Endothelial cell of umbilical vein (primary cell): ENCODE data around the gene PELI2.

ENCODE experiments used
- CTCF ChIP-seq, 2 donors: IDR thresholded peaks; 1 replicate in 1 of 2; 2 replicates in 1 of 2; pipeline ENCODE4 v1.5.1; 2011; ENCODE audit warnings: low read length in 2 of 2, mild to moderate bottlenecking in 2 of 2, moderate library complexity in 2 of 2, control low read depth in 1 of 2, inconsistent platforms in 1 of 2, low read depth in 1 of 2; ENCODE audit not compliant: insufficient read depth in 1 of 2; ENCODE audit errors: extremely low read depth in 1 of 2
- EZH2 ChIP-seq: IDR thresholded peaks from 2 replicates; pipeline ENCODE4 v1.6.1; 2012; ENCODE audit warnings: borderline replicate concordance, low read depth, mild to moderate bottlenecking, moderate library complexity, low read length, inconsistent platforms; ENCODE audit not compliant: severe bottlenecking
- POLR2A ChIP-seq: IDR thresholded peaks from 2 replicates; pipeline ENCODE4 v1.6.1; 2012; ENCODE audit warnings: low read depth, mild to moderate bottlenecking, control low read depth, low read length
- POLR2AphosphoS5 ChIP-seq: IDR thresholded peaks from 2 replicates; pipeline ENCODE4 v1.6.1; 2012; ENCODE audit warnings: low read depth, mild to moderate bottlenecking, control low read depth, low read length, moderate library complexity; ENCODE audit not compliant: insufficient read depth

- TF ChIP-seq POLR2A: no peak
- TF ChIP-seq EZH2: no peak
- no peak for TF ChIP-seq CTCF (IDR thresholded peaks at IDR 0.05; ENCODE audit: extremely low read depth in 1 of 2, insufficient read depth in 1 of 2, low read depth in 1 of 2, low read length in 2 of 2)
- no peak for TF ChIP-seq POLR2AphosphoS5
Measured at GRCh38 chr14:56115976-56116893, 2.0 kb upstream of the PELI2 start.
